Bone marrow (tissue), 2 donors: ENCODE results near the gene OR2D2.
"Not testable (repeated sequence)": the region's sequence is repeated elsewhere in the genome, so short reads cannot be mapped to it uniquely, and the experiment has no call there.

ENCODE experiments used
- DNase-seq, 2 donors: peaks; one replicate each; lab custom pipeline; 2025; lab: John Stamatoyannopoulos, UW

Gene OR2D2, protein sequence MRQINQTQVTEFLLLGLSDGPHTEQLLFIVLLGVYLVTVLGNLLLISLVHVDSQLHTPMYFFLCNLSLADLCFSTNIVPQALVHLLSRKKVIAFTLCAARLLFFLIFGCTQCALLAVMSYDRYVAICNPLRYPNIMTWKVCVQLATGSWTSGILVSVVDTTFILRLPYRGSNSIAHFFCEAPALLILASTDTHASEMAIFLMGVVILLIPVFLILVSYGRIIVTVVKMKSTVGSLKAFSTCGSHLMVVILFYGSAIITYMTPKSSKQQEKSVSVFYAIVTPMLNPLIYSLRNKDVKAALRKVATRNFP

DNA sequence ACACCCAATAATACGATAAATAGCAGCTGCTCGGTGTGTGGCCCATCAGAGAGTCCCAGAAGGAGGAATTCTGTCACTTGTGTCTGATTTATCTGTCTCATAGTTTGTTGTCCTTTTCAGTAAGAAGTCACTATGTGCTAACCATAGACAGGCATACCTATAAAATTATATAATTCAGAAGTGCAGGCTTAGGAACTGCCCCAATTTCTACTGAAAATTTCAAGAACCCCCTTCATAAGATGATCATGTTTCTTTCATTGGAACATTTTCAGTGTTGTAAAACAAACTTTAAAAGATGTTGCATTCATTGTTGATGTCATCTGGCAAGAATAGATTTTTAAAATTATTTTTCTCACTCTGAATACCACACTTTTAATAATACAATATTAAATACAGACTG lies at the start of gene OR2D2:
OR2D2 (minus strand) TSS at position 101 of the 400 bp plus-strand sequence; CDS start at position 101, 0 bp downstream.
- no peak for DNase-seq

DNA sequence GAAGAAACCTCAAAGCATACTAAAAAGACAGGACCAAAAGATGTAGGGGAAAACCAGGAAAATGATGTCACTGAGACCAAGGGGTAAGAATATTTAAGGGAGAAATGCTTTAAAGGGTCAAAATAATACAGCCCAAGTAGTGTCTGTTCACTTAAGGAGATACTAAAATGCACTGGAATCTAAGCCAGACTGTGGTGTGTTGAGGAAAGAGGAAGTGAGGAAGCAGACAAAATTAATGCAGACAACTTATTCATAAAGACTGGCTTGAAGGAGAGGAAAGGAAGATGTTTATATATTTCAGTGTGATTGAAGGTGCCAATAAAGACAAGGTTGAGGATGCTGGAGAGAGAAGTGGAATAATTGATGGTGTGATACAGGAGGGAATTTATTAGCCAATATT lies 49.7 kb upstream of the OR2D2 start:
- no peak for DNase-seq

DNA sequence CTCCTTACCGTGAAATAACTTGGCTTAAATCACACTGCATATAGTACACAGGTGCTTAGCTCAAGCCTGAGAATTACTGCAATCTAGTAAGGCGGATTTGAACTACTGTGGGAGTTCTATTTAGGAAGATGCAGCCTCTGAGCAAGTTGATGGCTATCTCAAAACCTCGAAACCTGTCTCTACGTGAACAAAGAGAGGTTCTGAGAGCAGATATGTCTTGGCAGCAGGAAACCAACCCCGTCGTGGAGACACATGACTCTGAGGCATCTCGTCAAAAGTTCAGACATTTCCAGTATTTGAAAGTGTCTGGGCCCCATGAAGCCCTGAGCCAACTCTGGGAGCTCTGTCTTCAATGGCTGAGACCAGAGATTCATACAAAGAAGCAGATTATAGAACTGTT lies 39.8 kb upstream of the OR2D2 start:
- DNase-seq = no peak

DNA sequence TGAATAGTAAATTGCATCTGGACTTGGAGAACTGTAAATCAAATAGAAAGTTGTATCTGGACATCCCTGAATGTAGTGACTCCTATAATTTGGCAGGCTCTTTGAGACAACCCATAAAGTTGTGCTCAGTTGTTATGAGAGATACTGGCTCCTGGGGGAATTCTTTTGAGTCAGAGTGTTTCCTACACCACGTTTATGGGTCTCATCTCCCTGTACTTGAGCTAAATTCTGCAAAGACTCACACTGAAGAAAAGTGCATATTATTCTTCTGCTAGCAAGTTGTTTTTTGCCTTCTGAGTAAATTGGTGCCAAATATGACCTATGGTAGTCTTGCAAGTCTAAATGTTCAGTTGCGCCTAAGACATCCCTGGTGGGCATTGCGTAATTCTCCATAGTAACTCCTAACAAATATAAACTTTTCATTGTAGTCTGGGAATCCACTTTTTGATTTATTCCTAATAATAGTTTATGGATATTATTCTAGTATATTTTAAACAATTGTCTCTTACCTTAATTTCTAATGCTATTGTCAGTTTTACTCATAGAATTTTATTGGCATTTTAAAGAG lies 38.9 kb upstream of the OR2D2 start:
- no peak for DNase-seq

DNA sequence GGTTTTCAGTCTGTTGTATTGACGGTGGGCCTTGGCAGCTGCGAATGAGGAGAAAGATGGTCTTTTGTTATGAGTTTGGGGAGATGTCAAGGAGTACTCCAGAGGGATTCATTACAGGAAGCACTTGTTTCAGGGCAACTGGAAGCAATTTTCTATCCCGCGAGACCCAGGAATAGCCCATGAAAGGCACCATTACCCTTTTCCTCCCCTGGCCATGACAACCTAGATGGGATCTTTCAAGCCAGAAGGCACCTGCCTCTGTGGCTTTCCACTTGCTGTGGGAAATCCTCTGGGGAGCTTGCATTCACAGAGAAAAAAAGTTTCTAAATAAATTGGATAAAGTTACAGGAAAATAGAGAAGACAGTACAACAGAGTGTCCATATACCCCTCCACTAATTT lies 36.6 kb upstream of the OR2D2 start:
- no peak for DNase-seq

DNA sequence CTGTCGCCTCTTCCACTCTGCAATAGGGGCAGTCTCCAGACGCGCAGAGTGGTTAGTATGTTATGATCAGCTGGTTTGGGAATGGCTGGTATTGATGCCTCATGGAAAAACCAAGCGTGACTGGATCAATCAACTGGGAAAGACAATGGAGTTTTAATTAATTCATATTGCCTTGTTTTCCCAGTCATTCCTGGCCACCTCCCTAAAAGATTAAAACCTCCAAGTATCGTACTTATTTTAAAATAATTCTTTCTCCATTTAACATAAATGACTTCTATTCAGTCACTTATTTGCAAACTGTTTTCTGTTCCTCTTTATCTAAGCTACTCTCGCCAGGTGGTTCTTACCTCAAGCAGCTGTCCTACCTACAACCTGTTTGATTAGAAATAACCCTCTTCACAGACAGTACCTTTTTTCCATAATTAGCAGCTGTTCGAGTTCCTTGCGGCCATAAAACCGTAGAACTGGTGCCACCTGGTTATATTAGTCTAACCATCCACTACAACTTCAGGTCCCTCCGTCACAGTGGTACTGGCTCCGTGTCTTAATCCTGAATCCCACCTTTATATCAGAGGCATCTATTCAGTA lies 34.8 kb upstream of the OR2D2 start:
- no peak for DNase-seq

DNA sequence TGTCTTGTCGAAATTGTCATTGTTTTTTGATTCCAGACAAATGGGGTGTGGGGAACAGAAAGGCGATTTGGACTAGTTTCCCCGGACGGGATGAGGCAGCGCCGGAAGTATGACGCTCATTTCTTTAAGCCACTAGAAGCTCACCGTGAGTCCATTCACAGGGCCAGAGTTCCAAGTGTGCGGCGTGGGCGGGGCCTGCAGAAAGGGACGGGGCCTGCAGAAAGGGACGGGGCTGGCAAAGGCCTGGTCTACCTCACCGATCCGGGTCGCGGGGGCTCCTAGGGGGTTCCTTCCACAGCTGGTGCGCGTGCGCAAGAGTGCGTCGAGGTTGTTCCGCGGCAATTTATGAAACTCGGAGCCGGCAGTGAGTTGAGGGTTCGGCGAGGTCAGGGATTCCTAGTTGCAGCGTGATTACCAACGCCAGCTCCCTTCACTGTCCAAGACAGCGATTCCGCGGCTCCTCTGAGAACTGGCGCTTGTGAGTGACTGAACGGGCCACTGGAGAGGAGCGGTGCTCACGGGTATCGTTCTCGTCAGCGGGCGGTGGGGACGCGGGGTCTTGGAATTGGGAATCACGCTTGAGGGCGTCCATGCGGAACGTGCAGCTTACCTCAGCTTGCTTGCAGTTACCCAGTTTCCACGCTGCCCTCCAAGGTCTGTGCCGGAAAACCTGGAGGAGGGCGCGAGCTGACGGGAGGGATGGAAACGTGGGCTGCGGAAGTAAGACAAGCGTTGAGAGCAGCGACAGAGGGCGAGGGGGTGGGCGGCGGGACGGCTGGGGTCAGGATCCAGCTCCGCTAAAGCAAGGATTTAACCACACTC lies 34.1 kb upstream of the OR2D2 start, which contains the start of gene ZNF215:
ZNF215 (plus strand) TSS at position 219 of the 822 bp plus-strand sequence. CDS start 5,847 bp downstream, outside the sequence.
- DNase-seq = no peak

DNA sequence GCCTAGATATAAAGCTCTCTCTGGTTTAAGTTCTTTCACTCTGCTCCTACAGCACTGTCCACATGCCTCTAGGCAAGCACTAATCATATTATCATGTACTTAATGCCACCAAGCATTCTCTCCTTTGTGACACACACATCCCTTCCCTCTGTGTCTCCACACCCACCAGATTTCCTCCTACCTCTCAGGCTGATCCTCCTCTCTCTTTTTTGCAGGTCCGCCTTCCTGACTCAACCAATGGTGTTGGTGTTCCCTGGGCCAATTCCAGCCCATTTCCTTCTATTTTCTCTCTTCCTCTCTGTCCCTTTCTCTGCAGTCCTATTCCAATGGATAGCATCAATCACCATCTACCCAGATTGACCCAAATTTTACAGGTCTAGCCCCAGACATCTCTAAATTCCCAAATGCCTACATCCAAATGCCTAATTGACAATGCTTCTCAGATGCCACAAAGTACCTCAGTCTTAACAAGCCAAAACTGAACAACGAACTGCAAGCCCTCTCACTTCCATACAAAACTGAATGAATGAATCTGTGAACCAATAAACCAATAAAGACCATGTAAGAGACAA lies 33.4 kb upstream of the OR2D2 start:
- DNase-seq = no peak

DNA sequence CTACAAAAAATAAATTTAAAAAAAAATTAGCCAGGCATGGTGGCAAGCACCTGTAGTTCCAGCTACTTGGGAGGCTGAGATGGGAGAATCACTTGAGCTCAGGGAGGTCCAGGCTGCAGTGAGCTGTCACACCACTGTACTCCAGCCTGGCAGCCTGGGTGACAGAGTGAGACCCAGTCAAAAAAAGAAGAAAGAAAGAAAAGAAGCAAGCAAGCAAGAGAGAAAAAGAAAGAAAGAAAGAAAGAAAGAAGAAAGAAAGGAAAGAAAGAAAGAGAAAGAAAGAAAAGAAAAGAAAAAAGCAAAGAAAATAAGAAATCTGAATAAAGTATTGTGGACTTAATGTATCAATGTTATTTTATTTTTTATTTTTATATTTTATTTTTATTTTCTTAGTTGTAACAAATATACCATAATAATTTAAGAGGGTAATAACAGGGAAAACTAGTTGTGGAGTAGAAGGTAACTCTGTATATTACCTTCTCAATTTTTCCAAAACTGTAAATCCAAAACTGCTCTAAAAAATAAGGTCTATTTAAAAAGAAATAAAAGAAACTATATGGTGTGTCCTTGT lies 32.8 kb upstream of the OR2D2 start:
- DNase-seq = no peak

DNA sequence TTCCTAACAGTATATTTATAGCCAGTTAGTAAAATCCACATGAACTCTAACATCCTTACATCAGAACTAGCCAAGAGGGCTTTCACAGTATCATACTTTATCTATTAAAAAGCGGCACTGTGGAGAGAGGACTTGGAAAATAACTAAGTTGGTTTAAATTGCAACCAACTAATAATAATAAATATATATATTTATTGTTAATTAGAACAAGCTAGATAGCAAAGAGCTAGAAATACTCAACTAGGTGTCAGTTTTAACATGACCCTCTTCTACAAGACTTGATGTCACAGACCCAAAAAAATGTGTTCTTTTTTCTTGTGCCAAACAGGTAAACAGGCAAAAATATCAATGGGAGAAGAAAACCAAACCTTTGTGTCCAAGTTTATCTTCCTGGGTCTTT lies 28.4 kb upstream of the OR2D2 start, which contains the start of gene OR2D3:
OR2D3 (plus strand) TSS at position 301 of the 400 bp plus-strand sequence; CDS start at position 301, 0 bp downstream.
- no peak for DNase-seq

DNA sequence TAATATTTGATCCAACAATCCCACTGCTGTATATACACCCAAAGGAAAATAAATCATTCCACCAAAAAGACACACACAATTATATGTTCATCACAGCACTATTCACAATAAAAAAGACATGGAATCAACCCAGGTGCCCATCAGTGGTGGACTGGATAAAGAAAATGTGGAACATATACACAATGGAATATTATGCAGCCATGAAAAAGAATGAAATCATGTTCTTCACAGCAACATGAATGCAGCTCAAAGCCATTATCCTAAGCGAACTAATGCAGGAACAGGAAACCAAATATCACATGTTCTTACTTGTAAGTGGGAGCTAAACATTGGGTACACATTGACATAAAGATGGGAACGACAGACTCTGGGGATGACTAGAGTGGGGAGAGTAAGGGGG lies 27.4 kb upstream of the OR2D2 start:
- DNase-seq = no peak

DNA sequence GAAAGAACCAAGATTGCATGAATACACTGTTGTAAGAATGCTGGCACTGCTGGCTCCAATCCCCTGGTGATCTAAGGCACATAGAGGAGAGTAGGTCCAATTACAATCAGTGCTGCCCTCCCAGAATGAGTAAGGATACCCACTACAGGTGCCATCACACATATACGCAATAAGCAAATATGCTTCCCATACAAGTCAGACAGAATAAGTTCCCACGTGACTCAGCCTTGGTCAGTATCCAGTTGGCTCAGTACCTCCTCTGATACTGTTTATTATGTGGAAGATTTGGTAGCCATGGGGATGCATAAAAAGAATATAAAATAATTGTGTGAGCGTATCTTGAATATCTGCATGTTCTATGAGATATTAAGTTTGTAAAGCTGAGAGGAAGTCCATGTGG lies 19.6 kb upstream of the OR2D2 start:
- no peak for DNase-seq

DNA sequence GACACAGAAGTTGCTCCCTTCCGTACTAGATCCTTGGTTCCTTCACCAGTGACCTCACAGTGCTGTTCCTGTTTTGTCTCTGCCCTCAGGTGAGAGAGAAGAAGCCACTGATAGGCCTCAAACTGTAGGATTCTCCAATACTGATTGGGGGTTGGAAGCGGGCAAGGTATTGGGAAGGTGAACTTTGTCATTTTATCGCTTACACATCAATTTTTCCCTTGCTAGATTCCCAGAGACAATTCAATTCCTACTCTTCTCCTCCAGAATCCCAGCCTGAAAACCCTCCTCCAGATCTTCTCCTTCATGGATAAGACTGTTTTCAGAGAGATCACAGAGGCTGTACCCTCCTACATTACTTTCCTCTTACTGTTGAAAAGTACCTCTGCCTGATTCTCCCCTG lies 19.1 kb upstream of the OR2D2 start:
- no peak for DNase-seq

DNA sequence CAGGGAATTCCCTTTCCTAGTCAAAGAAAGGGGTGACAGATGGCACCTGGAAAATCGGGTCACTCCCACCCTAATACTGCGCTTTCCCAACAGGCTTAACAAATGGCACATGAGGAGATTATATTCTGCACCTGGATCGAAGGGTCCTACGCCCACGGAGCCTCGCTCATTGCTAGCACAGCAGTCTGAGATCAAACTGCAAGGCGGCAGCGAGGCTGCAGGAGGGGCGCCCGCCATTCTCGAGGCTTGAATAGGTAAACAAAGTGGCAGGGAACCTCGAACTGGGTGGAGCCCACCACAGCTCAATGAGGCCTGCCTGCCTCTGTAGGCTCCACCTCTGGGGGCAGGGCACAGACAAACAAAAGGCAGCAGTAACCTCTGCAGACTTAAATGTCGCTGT lies 12.5 kb upstream of the OR2D2 start:
- not testable (repeated sequence) for DNase-seq

DNA sequence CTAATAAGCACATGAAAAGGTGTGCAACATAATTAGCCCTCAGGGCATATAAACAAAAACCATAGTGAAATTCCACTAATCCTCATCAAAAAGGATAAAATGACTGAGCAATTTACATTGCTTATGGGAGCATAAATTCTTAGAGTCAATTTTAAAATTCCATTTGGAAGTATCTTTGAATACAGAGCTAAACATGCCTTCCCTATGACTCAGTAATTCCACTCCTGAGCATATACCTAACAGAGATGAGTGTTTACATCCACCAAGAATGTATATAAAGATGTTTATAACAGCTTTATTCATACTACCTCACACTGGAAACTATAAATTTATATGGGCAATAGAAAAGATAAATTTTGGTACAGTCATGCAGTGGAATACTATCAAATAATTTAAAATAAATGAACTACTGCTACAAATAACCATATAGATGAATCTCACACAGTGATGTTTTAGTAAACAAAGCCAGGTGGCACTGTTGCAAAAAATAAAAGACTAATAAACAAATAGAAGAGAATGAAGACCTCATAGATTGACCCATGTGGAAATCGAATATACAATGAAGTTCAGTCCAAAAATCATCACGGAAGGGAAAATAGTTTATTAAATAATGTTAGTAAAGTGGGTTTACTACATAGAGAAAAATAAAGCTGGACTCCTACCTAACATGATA lies 8.2 kb upstream of the OR2D2 start:
- no peak for DNase-seq

DNA sequence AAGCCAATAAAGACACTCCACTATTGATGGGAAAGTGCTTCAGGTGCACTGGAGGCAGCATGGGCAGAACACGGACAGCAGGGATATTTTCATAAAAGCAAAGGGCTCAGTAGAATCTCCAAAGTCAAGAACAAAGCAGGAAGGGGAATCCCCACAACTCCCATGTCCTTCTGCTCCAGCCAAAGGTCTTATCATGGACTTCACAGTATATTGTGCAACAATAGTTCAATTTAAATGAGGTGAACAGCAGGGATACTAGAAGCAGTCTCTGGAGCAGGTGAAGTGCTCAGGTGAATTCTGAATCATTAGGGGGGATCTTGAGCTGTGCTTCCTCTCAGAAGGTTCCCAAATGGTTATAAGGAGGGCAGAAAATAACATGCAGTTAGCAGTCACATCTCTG lies 6.6 kb upstream of the OR2D2 start:
- no peak for DNase-seq

DNA sequence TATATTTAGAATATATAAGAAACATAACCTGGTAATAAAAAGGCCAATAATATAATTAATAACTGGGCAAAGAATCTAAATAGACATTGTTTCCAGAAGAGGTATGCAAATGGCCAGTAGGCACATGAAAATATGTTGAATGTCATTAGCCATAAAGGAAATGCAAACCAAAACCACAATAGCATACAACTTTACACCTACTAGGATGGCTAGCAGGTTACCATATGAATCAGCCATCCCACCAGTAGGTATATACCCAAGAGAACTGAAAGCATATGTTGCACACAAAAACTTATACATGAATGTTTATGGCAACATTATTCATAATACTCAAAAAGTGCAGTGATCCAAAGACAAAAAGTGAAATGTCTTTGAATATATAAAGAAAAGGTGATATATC lies 2.7 kb upstream of the OR2D2 start:
- DNase-seq = no peak

DNA sequence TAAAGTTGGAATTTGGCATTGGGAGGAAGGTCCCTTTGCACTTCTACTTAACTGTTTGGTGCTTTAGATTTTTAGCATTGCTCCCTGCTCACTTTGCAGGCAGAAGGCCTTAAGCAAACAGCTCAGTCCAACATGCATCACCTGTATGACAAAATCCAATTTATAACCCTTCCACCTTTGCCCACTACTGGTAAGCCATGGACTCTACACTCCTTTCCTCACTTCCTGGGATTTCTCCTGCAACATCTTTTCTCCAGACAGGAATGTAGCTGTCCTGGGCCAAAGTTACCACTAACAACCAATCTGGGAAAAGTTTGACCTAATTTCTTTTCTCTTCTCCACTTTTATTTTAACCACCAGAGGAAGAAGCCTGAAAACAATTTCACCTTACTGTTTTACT lies 1.8 kb upstream of the OR2D2 start:
- DNase-seq = no peak

DNA sequence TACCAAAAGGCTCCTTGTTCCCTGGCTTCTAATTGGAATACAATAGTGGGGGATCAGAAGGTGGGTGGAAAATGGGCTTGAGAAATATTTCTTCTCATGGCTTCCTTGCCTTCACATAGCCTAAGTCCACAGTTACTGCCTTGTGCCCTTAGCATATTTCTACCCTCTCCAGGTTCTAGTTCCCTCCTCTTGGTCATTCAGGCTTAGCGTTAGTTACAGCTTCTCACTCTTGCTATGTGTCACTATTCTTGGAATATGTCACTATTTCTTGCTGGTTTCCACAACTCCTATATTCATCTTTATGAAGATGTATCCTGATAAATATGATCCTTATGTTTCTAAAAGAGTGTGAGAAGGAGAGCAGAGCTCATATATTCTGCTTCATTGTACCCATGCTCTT lies 2.5 kb downstream of the OR2D2 start:
- DNase-seq = no peak

DNA sequence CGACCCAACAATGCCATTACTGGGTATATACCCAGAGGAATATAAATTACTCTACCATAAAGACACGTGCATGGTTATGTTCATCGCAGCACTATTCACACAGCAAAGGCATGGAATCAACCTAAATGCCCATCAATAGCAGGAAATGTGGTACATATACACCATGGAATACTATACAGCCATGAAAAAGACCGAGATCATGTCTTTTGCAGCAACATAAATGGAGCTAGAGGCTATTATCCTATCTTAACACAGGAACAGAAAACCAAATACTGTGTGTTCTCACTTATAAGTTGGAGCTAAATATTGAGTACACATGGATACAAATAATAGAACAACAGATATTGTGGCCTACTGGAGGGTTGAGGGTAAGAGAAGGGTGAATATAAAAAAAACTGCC lies 3.5 kb downstream of the OR2D2 start:
- DNase-seq = no peak

DNA sequence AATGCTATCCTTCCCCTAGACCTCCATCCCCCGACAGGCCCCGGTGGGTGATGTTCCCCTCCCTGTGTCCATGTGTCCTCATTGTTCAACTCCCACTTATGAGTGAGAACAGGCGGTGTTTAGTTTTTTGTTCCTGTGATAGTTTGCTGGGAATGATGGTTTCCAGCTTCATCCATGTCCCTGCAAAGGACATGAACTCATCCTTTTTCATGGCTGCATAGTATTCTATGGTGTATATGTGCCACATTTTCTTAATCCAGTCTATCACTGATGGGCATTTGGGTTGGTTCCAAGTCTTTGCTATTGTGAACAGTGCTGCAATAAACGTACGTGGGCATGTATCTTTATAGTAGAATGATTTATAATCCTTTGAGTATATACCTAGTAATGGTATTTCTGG lies 4.6 kb downstream of the OR2D2 start:
- DNase-seq = not testable (repeated sequence)
